Measurements from ENCODE around the gene ADAMTS3. TPM values are rescaled to one million over a fixed set of nuclear protein-coding genes. Genes with fewer than 3 reads are reported as not detected.

The ADAMTS3 gene
- polyA plus RNA-seq, 2 of the 4 experiments (the other 2 are of a cell fraction): 0.03 TPM; not detected in 1

- TF ChIP-seq FOSL2 (IDR thresholded peaks at IDR 0.05) (no peak), FOSL2 (CRISPR knock-in tag; IDR thresholded peaks at IDR 0.05) (no peak), CHD4 (IDR thresholded peaks at IDR 0.05; ENCODE audit: borderline replicate concordance) (no peak)
Observed at GRCh38 chr4:72558655-72559054, 10.4 kb downstream of the ADAMTS3 start (continued).

- no peak for TF ChIP-seq ZSCAN20 (CRISPR knock-in tag; IDR thresholded peaks at IDR 0.05)
- TF ChIP-seq FOSL2 (IDR thresholded peaks at IDR 0.05): no peak
- no peak for TF ChIP-seq FOSL2 (CRISPR knock-in tag; IDR thresholded peaks at IDR 0.05)
- no peak for TF ChIP-seq GATA3 (IDR thresholded peaks at IDR 0.05; ENCODE audit: borderline replicate concordance)
- TF ChIP-seq RAD21 (conservative IDR thresholded peaks at IDR 0.05 in 1 of 2, IDR thresholded peaks at IDR 0.05 in 1 of 2): no peak
- no peak for TF ChIP-seq RFX5 (IDR thresholded peaks at IDR 0.05)
- TF ChIP-seq CEBPB (IDR thresholded peaks at IDR 0.05): no peak
- TF ChIP-seq HEYL (CRISPR knock-in tag; IDR thresholded peaks at IDR 0.05): no peak
- no peak for TF ChIP-seq HOXA7 (CRISPR knock-in tag; IDR thresholded peaks at IDR 0.05)
- no peak for TF ChIP-seq POLR2A (IDR thresholded peaks at IDR 0.05; ENCODE audit: low read length)
- TF ChIP-seq PBX3 (IDR thresholded peaks at IDR 0.05): no peak
- TF ChIP-seq CHD4 (IDR thresholded peaks at IDR 0.05; ENCODE audit: borderline replicate concordance): no peak
- TF ChIP-seq POLR2AphosphoS2 (conservative IDR thresholded peaks at IDR 0.05; ENCODE audit: low read length): no peak
- TF ChIP-seq BCL3 (IDR thresholded peaks at IDR 0.05): no peak
- no peak for TF ChIP-seq FOSB (CRISPR knock-in tag; IDR thresholded peaks at IDR 0.05)
- no peak for TF ChIP-seq FOXS1 (CRISPR knock-in tag; IDR thresholded peaks at IDR 0.05)
- no peak for TF ChIP-seq NFE2L2 (conservative IDR thresholded peaks at IDR 0.05; ENCODE audit: low read length)
- H3K4me2 ChIP-seq: no peak overlapping the region
- no peaks in the 10 kb centered on the region for H3K9me3 ChIP-seq
- CTCF ChIA-PET: no interaction called here
- 29% methylated on average over 5 of the region's 5 CpGs for WGBS (ENCODE audit: missing lambda C conversion rate)
- POLR2A ChIA-PET: no interaction called here
- DNase-seq (ENCODE audit: low read depth in 1 of 2, low spot score in 1 of 2) (no peak), FAIRE-seq (no peak), ATAC-seq (no peak)
- no peak overlapping the region for H3K27ac ChIP-seq
- H3K4me3 ChIP-seq: no peak overlapping the region
- no peaks in the 10 kb centered on the region for H3K4me1 ChIP-seq
Observed at GRCh38 chr4:72557021-72557420, 12.0 kb downstream of the ADAMTS3 start.

GRCh38 chr4:72555377-72555831 lies 13.6 kb downstream of the ADAMTS3 start:
- no peaks in the 10 kb centered on the region for H3K9me3 ChIP-seq
- CTCF ChIA-PET: no interaction called here
- POLR2A ChIA-PET: no interaction called here
- no peak overlapping the region for H3K4me3 ChIP-seq
- TF ChIP-seq REST (IDR thresholded peaks at IDR 0.05) (no peak), PBX3 (IDR thresholded peaks at IDR 0.05) (no peak), ZFP36 (IDR thresholded peaks at IDR 0.05; ENCODE audit: borderline replicate concordance, partially characterized antibody) (no peak)
- no peak for FAIRE-seq
- no peak overlapping the region for H3K4me2 ChIP-seq
- DNase-seq (ENCODE audit: low read depth in 1 of 2, low spot score in 1 of 2): no peak
- H3K4me1 ChIP-seq: no peaks in the 10 kb centered on the region
- ATAC-seq: no peak
- H3K27ac ChIP-seq: no peak overlapping the region
- 8% methylated on average over 3 of the region's 3 CpGs for WGBS (ENCODE audit: missing lambda C conversion rate)
